ENCODE measurements around the gene TPRA1. TPM values are rescaled to one million over a fixed set of nuclear protein-coding genes. Genes with fewer than 3 reads are reported as not detected.

Gene TPRA1
- total RNA-seq, 2 experiments from 2014 or later = 18.7 to 20.9 TPM

DNA sequence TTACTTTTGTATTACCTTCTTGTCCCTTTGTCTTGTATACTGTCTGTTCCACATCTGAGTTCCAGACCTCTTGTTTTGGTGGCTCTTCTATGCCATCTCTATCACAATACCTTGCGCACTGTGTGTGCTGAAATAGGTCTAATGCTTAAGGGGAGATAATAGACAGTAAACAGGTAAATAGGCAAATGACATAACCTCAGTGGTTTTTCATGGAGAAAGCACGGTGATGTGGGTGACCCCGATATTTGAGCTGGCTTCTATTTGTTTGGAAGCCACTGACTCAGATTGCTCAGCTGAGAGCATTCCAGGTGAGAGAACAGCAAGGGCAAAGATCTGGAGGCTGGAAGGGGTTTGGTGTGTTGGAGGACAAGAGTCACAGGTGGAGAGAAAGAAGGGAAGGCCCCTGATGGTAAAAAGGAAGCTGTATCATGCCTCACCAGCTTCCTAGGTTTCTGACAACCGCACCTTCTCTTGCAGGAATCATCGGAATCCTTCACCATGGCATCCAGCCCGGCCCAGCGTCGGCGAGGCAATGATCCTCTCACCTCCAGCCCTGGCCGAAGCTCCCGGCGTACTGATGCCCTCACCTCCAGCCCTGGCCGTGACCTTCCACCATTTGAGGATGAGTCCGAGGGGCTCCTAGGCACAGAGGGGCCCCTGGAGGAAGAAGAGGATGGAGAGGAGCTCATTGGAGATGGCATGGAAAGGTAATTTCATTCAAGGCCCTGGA is 8.5 kb upstream of the TPRA1 start:
- peaks cover 44% of the 10 kb centered on the region for H3K4me1 Mint-ChIP-seq (ENCODE audit: low read depth)
- CTCF ChIA-PET = interaction anchor here (0.9 to 4.2 kb wide), 3 partner anchors 10 to 52 kb away, joined by 3 to 29 read pairs (median 3); no protein-coding TSS in a partner anchor
- H3K36me3 Mint-ChIP-seq = peaks cover 39% of the 10 kb centered on the region
- H3K4me3 Mint-ChIP-seq = peak overlapping the region; percentile 92
- peak overlapping the region; percentile 90 for H3K27ac Mint-ChIP-seq
- no peaks in the 10 kb centered on the region for H3K9me3 Mint-ChIP-seq
- POLR2A ChIA-PET = interaction anchor here (0.8 to 3.6 kb wide), 5 partner anchors 10 to 525 kb away, joined by 3 to 15 read pairs (median 4); partner anchors contain the start of gene RUVBL1
- H3K27me3 Mint-ChIP-seq = no peaks in the 10 kb centered on the region
- intact Hi-C loops (cut with micrococcal nuclease) = loop anchor here (1.0 to 5.0 kb wide), 5 partner anchors 9 to 453 kb away; partner anchors contain the start of genes ABTB1, SEC61A1 and TPRA1
- no peak for DNase-seq

GRCh38 chr3:127597020-127597771 is 6.7 kb upstream of the TPRA1 start:
- H3K36me3 Mint-ChIP-seq = peaks cover 32% of the 10 kb centered on the region
- DNase-seq = no peak

GRCh38 chr3:127595303-127595702 is 4.8 kb upstream of the TPRA1 start:
- no peak for DNase-seq
- peaks cover 13% of the 10 kb centered on the region for H3K36me3 Mint-ChIP-seq
- H3K27ac Mint-ChIP-seq = no peak overlapping the region
- POLR2A ChIA-PET = no interaction called here
- intact Hi-C loops (cut with micrococcal nuclease) = loop anchor here (5.0 kb wide), 1 partner anchor 37 kb away; no protein-coding TSS in a partner anchor
- no peaks in the 10 kb centered on the region for H3K9me3 Mint-ChIP-seq
- CTCF ChIA-PET = interaction anchor here (1.2 kb wide), 1 partner anchor 20 kb away, joined by 5 read pairs; no protein-coding TSS in a partner anchor
- H3K4me3 Mint-ChIP-seq = no peak overlapping the region
- peaks cover 29% of the 10 kb centered on the region for H3K4me1 Mint-ChIP-seq (ENCODE audit: low read depth)
- H3K27me3 Mint-ChIP-seq = no peaks in the 10 kb centered on the region

More at GRCh38 chr3:127597020-127597771, 6.7 kb upstream of the TPRA1 start:
- POLR2A ChIA-PET = interaction anchor here (0.6 to 3.6 kb wide), 5 partner anchors 8 to 245 kb away, joined by 3 to 15 read pairs (median 6); no protein-coding TSS in a partner anchor
- no peaks in the 10 kb centered on the region for H3K9me3 Mint-ChIP-seq
- CTCF ChIA-PET = interaction anchor here (1.7 to 4.2 kb wide), 2 partner anchors 22 to 49 kb away, joined by 6 to 29 read pairs; no protein-coding TSS in a partner anchor
- H3K4me3 Mint-ChIP-seq = peak overlapping the region; percentile 92
- H3K27ac Mint-ChIP-seq = peak overlapping the region; percentile 35
- H3K4me1 Mint-ChIP-seq (ENCODE audit: low read depth) = peaks cover 38% of the 10 kb centered on the region
- intact Hi-C loops (cut with micrococcal nuclease) = loop anchor here (5.0 kb wide), 1 partner anchor 35 kb away; no protein-coding TSS in a partner anchor
- H3K27me3 Mint-ChIP-seq = no peaks in the 10 kb centered on the region

- DNase-seq = no peak
- ChIA-PET CTCF (no interaction called here), POLR2A (no interaction called here)
- intact Hi-C loops (cut with micrococcal nuclease) = no loop called here
- H3K36me3 Mint-ChIP-seq = peaks cover under 1% of the 10 kb centered on the region
- H3K4me1 Mint-ChIP-seq (ENCODE audit: low read depth) = peaks cover 27% of the 10 kb centered on the region
- H3K4me3 Mint-ChIP-seq = no peak overlapping the region
- H3K9me3 Mint-ChIP-seq = no peaks in the 10 kb centered on the region
- no peaks in the 10 kb centered on the region for H3K27me3 Mint-ChIP-seq
- no peak overlapping the region for H3K27ac Mint-ChIP-seq
Measured at GRCh38 chr3:127593178-127593577, 2.6 kb upstream of the TPRA1 start.

- POLR2A ChIA-PET = no interaction called here
- intact Hi-C loops (cut with micrococcal nuclease) = loop anchor here (1.0 to 2.0 kb wide), 3 partner anchors 8 to 83 kb away; partner anchors contain the start of genes ABTB1 and MCM2
- no peaks in the 10 kb centered on the region for H3K9me3 Mint-ChIP-seq
- CTCF ChIA-PET = interaction anchor here (0.8 to 8.2 kb wide), 3 partner anchors 15 to 42 kb away, joined by 3 to 80 read pairs (median 5); no protein-coding TSS in a partner anchor
- DNase-seq = peak; percentile 51
- peaks cover 25% of the 10 kb centered on the region for H3K4me1 Mint-ChIP-seq (ENCODE audit: low read depth)
- H3K27me3 Mint-ChIP-seq = no peaks in the 10 kb centered on the region
- H3K36me3 Mint-ChIP-seq = no peaks in the 10 kb centered on the region
- H3K4me3 Mint-ChIP-seq = peak overlapping the region; percentile 80
- peak overlapping the region; percentile 92 for H3K27ac Mint-ChIP-seq
Measured at GRCh38 chr3:127590282-127590592, 296 bp downstream of the TPRA1 start.

GRCh38 chr3:127589600-127590281 is 792 bp downstream of the TPRA1 start:
- H3K4me1 Mint-ChIP-seq (ENCODE audit: low read depth) = peaks cover 29% of the 10 kb centered on the region
- H3K27me3 Mint-ChIP-seq = no peaks in the 10 kb centered on the region
- peak overlapping the region; percentile 25 for H3K27ac Mint-ChIP-seq
- intact Hi-C loops (cut with micrococcal nuclease) = loop anchor here (1.0 to 2.0 kb wide), 3 partner anchors 9 to 83 kb away; partner anchors contain the start of genes ABTB1 and MCM2
- no peaks in the 10 kb centered on the region for H3K9me3 Mint-ChIP-seq
- ChIA-PET POLR2A (interaction anchor here (1.3 kb wide), 1 partner anchor 8 kb away, joined by 6 read pairs; the partner anchor contains the start of gene MCM2), CTCF (interaction anchor here (0.8 to 8.2 kb wide), 3 partner anchors 9 to 41 kb away, joined by 3 to 80 read pairs (median 5); no protein-coding TSS in a partner anchor)
- H3K36me3 Mint-ChIP-seq = no peaks in the 10 kb centered on the region
- DNase-seq = peak; percentile 24
- peak overlapping the region; percentile 80 for H3K4me3 Mint-ChIP-seq

GRCh38 chr3:127588806-127589577 is 1.5 kb downstream of the TPRA1 start:
- CTCF ChIA-PET = interaction anchor here (1.1 to 8.2 kb wide), 3 partner anchors 10 to 105 kb away, joined by 3 to 80 read pairs (median 3); no protein-coding TSS in a partner anchor
- intact Hi-C loops (cut with micrococcal nuclease) = no loop called here
- peak overlapping the region; percentile 25 for H3K27ac Mint-ChIP-seq
- H3K4me1 Mint-ChIP-seq (ENCODE audit: low read depth) = peaks cover 33% of the 10 kb centered on the region
- H3K36me3 Mint-ChIP-seq = no peaks in the 10 kb centered on the region
- POLR2A ChIA-PET = interaction anchor here (1.3 kb wide), 1 partner anchor 9 kb away, joined by 6 read pairs; the partner anchor contains the start of gene MCM2
- H3K4me3 Mint-ChIP-seq = peak overlapping the region; percentile 79
- no peaks in the 10 kb centered on the region for H3K9me3 Mint-ChIP-seq
- no peaks in the 10 kb centered on the region for H3K27me3 Mint-ChIP-seq
- DNase-seq = peak; percentile 39

GRCh38 chr3:127587876-127588275 is 2.7 kb downstream of the TPRA1 start:
- Mint-ChIP-seq H3K4me1 (ENCODE audit: low read depth) (peaks cover 33% of the 10 kb centered on the region), H3K36me3 (no peaks in the 10 kb centered on the region), H3K27me3 (no peaks in the 10 kb centered on the region), H3K4me3 (no peak overlapping the region), H3K27ac (no peak overlapping the region), H3K9me3 (no peaks in the 10 kb centered on the region)
- intact Hi-C loops (cut with micrococcal nuclease) = no loop called here
- POLR2A ChIA-PET = no interaction called here
- DNase-seq = no peak
- CTCF ChIA-PET = interaction anchor here (0.6 to 8.2 kb wide), 4 partner anchors 13 to 605 kb away, joined by 3 to 80 read pairs (median 3); partner anchors contain the start of gene PLXNA1

GRCh38 chr3:127585813-127586413 is 4.6 kb downstream of the TPRA1 start:
- Mint-ChIP-seq H3K9me3 (no peaks in the 10 kb centered on the region), H3K4me3 (no peak overlapping the region), H3K27me3 (no peaks in the 10 kb centered on the region), H3K36me3 (no peaks in the 10 kb centered on the region), H3K4me1 (ENCODE audit: low read depth) (peaks cover 24% of the 10 kb centered on the region), H3K27ac (no peak overlapping the region)
- intact Hi-C loops (cut with micrococcal nuclease) = no loop called here
- ChIA-PET POLR2A (interaction anchor here (1.3 kb wide), 1 partner anchor 20 kb away, joined by 3 read pairs; no protein-coding TSS in a partner anchor), CTCF (interaction anchor here (1.3 to 8.2 kb wide), 2 partner anchors 11 to 40 kb away, joined by 3 to 80 read pairs; no protein-coding TSS in a partner anchor)
- DNase-seq = no peak

DNA sequence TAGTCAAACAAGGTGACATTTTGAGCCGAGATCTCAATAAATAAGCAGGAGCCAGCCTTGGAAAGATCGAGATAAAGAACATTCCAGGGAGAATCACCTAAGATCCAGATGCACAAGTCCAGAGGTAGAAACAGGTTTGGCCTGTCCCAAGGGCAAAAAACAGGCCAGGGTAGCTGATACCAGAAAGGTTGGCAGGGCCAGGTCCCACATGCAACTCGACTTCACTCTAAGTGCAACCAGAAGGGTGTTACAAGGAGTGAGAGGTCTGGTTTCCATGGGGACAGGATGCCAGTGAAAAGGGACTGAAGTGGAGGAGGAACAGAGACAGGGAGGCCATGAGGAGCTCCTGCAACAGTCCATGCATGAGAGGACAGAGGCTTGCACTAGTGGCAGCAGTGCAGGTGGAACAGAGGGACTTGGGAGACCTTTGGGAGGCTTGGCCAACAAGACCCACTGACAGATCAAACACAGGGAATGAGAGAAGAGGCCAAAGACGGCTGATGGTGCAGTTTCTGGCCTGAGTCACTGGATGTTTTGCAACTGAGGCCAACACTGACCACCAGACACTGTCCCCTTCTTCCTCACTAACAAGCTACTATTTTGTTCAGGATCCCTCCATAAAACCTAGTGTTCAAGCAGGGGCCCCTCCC is 5.2 kb downstream of the TPRA1 start:
- no peak for DNase-seq
- intact Hi-C loops (cut with micrococcal nuclease) = no loop called here
- Mint-ChIP-seq H3K27ac (no peak overlapping the region), H3K4me3 (no peak overlapping the region), H3K9me3 (no peaks in the 10 kb centered on the region), H3K36me3 (no peaks in the 10 kb centered on the region), H3K27me3 (no peaks in the 10 kb centered on the region), H3K4me1 (ENCODE audit: low read depth) (peaks cover 24% of the 10 kb centered on the region)
- CTCF ChIA-PET = interaction anchor here (8.2 kb wide), 1 partner anchor 10 kb away, joined by 80 read pairs; no protein-coding TSS in a partner anchor
- POLR2A ChIA-PET = interaction anchor here (1.3 kb wide), 1 partner anchor 21 kb away, joined by 3 read pairs; no protein-coding TSS in a partner anchor

Measured in activated CD4-positive, alpha-beta memory T cell treated with anti-CD3 and anti-CD28 coated beads for 36 hours (primary cell).